Measurements from ENCODE around the gene TEX19. TPM values are rescaled to one million over a fixed set of nuclear protein-coding genes. Genes with fewer than 3 reads are reported as not detected.

TEX19 gene
- total and polyA plus RNA-seq, 9 of the 15 experiments (the other 6 are each of a cell fraction or from before 2014, with no cell fraction given), result 0.10 to 4.9 (median 1.9) TPM

DNA sequence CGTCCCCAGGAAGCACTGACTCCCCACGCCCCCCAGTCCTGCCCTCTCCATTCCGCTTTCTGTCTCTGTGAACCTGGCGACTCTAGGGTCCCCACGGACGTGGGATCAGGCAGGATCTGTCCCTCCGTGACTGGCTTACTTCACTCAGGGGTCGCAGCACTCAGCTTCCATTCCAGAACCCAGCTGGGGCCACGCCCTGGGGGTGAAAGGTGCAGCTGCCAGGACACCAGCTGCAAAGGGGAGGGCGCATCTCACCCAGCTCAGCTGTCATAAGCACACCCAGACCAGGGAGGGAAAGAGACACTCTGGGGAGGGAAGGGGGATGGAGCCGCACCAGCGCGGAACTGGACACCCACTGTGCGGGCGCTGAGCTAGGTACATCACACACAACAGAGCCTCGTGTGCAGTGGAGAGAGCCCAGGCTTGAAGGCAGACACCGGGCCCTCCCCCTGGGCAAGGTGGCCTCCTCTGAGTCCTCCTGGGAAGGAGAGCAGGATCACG is 40.6 kb downstream of the TEX19 start (continued):
- TF ChIP-seq, protein P1, sequence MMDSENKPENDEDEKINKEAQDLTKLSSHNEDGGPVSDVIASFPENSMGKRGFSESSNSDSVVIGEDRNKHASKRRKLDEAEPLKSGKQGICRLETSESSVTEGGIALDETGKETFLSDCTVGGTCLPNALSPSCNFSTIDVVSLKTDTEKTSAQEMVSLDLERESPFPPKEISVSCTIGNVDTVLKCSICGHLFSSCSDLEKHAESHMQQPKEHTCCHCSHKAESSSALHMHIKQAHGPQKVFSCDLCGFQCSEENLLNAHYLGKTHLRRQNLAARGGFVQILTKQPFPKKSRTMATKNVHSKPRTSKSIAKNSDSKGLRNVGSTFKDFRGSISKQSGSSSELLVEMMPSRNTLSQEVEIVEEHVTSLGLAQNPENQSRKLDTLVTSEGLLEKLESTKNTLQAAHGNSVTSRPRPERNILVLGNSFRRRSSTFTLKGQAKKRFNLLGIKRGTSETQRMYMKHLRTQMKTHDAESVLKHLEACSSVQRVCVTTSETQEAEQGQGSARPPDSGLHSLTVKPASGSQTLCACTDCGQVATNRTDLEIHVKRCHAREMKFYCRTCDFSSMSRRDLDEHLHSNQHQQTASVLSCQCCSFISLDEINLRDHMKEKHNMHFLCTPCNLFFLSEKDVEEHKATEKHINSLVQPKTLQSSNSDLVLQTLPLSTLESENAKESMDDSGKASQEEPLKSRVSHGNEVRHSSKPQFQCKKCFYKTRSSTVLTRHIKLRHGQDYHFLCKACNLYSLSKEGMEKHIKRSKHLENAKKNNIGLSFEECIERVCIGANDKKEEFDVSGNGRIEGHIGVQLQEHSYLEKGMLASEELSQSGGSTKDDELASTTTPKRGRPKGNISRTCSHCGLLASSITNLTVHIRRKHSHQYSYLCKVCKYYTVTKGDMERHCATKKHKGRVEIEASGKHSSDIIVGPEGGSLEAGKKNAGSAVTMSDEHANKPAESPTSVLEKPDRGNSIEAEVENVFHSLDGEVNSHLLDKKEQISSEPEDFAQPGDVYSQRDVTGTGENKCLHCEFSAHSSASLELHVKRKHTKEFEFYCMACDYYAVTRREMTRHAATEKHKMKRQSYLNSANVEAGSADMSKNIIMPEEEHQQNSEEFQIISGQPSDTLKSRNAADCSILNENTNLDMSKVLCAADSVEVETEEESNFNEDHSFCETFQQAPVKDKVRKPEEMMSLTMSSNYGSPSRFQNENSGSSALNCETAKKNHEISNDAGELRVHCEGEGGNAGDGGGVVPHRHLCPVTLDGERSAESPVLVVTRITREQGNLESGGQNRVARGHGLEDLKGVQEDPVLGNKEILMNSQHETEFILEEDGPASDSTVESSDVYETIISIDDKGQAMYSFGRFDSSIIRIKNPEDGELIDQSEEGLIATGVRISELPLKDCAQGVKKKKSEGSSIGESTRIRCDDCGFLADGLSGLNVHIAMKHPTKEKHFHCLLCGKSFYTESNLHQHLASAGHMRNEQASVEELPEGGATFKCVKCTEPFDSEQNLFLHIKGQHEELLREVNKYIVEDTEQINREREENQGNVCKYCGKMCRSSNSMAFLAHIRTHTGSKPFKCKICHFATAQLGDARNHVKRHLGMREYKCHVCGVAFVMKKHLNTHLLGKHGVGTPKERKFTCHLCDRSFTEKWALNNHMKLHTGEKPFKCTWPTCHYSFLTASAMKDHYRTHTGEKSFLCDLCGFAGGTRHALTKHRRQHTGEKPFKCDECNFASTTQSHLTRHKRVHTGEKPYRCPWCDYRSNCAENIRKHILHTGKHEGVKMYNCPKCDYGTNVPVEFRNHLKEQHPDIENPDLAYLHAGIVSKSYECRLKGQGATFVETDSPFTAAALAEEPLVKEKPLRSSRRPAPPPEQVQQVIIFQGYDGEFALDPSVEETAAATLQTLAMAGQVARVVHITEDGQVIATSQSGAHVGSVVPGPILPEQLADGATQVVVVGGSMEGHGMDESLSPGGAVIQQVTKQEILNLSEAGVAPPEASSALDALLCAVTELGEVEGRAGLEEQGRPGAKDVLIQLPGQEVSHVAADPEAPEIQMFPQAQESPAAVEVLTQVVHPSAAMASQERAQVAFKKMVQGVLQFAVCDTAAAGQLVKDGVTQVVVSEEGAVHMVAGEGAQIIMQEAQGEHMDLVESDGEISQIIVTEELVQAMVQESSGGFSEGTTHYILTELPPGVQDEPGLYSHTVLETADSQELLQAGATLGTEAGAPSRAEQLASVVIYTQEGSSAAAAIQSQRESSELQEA (IDR thresholded peaks at IDR 0.05; ENCODE audit: low read depth), result no peak
- TF ChIP-seq ZSCAN32 (CRISPR knock-in tag; IDR thresholded peaks at IDR 0.05) (no peak), NR2C2 (CRISPR knock-in tag; IDR thresholded peaks at IDR 0.05) (no peak), NR2C2 (tag; IDR thresholded peaks at IDR 0.05) (no peak), CCNT2 (IDR thresholded peaks at IDR 0.05; ENCODE audit: borderline replicate concordance, extremely low read depth, insufficient read length, low read depth, low read length) (no peak), ZBED1 (IDR thresholded peaks at IDR 0.05) (no peak), NEUROD1 (IDR thresholded peaks at IDR 0.05; ENCODE audit: borderline replicate concordance, low read depth, low read length, partially characterized antibody) (no peak), TEAD4 (IDR thresholded peaks at IDR 0.05; ENCODE audit: low read length) (no peak), TEAD4 (CRISPR knock-in tag; IDR thresholded peaks at IDR 0.05; ENCODE audit: borderline replicate concordance) (no peak), RHOXF2B (CRISPR knock-in tag; conservative IDR thresholded peaks at IDR 0.05) (no peak), ZNF165 (CRISPR knock-in tag; IDR thresholded peaks at IDR 0.05; ENCODE audit: borderline replicate concordance) (no peak)
- TF ChIP-seq, protein P2, sequence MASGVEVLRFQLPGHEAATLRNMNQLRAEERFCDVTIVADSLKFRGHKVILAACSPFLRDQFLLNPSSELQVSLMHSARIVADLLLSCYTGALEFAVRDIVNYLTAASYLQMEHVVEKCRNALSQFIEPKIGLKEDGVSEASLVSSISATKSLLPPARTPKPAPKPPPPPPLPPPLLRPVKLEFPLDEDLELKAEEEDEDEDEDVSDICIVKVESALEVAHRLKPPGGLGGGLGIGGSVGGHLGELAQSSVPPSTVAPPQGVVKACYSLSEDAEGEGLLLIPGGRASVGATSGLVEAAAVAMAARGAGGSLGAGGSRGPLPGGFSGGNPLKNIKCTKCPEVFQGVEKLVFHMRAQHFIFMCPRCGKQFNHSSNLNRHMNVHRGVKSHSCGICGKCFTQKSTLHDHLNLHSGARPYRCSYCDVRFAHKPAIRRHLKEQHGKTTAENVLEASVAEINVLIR (CRISPR knock-in tag; IDR thresholded peaks at IDR 0.05), result no peak
